Left renal cortex interstitium (tissue), 4 donors: Measurements from ENCODE around the gene WNK1. TPM values are rescaled to one million over a fixed set of nuclear protein-coding genes. Genes with fewer than 3 reads are reported as not detected.
"Not testable (repeated sequence)": the region's sequence is repeated elsewhere in the genome, so short reads cannot be mapped to it uniquely, and the experiment has no call there.

Source experiments
- DNase-seq, 4 donors: peaks; one replicate each; pipeline ENCODE4 v3.0.0-alpha.2; 2013; ENCODE audit warnings: low read depth in 4 of 4, low spot score in 2 of 4, missing footprints in 1 of 4
- polyA plus RNA-seq, 4 donors: library from polyadenylated mRNA; unstranded; fragments of 120-200 nt; gene quantifications; one replicate each; pipeline ENCODE4 v1.2.1, GENCODE V29; 2013; ENCODE audit not compliant: insufficient read length in 4 of 4

The WNK1 gene
- polyA plus RNA-seq, 4 donors: 91.3 to 133 (median 115) TPM

DNA sequence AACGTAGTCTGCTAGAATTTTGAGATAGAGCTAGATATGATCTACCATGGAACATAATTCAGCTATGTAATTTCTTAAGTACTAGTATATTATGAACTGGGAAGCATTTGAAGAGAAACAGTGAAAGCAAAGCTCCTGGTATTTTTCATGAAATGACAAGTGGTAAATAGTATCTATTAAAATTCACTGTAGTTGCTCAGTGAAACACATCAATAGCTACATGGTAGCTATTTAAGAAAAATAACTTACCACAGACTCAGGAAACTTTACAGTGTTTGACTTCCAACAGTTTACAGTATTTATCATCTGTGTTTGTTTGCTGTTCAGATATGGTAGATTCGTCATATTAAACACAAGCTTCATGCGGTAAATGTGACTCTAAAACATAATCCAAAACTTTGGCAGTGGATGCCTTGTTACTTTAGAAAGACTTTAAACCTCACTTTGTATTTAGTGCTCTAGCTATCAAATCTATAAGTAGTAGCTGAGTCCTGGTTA is 25.2 kb downstream of the WNK1 start:
- DNase-seq: no peak

DNA sequence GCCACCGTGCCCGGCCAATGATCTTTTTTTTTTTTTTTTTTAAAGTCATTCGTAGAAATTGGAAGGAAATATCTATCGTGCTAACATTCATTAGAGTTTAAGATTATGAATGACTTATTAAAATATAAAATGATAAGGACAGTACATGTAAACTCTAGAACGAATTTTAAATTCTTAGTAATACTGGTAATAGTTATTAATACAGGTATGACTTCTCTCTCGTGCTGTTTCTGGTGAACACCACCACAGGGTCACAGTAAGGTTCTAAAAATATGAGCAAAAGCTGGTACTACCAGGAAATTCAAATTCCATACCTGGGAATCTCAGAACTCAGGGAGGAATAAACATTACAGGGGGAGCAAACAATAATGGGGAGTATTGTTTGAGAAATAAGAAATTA is 26.2 kb downstream of the WNK1 start:
- DNase-seq: no peak

DNA sequence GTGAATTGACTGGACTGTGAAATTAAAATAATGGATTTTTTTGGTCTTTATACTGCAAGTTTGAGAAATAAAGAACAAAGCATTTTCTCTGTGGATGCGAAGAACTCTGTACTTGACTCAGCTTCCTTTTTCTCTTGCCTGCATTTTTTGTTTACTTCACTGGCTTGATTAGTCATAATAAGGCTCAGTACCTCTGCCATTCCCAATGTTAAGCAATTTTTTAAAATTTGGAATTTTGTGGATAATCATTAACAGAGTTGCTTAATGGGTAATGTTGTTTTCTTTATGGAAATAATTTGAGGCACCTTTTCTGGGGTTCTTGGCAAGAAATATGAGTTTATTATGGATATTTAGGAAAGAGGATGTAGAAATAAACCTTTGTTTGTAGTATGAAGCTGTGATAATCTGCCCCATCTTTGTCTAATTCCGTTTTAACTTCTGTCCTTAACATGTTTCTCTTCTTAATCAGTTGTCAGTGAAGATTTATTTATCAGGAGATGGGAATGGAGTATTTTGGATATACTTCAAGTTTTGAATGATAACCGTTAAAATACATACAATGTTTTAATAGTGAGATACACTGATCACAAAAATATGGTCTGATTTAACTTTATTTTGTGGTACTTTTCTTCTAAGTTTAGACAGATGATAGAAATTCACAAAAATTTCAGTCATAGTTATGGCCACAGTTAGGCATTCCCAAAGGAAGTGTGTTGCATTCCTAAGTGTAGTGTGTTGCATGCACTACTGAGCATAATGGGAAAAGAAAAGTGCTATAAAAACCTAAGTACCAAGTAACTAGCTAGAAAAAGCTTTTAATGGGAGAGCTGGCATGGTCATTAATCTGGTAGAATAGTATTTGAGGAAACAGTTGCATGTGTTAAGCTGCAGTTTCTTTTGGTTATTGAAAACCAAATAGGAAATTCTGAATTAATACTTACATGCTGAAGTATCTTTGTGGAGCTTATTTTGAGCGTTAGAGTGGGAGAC is 27.7 kb downstream of the WNK1 start:
- DNase-seq: peak in 2 of 4 donors; percentile 37

DNA sequence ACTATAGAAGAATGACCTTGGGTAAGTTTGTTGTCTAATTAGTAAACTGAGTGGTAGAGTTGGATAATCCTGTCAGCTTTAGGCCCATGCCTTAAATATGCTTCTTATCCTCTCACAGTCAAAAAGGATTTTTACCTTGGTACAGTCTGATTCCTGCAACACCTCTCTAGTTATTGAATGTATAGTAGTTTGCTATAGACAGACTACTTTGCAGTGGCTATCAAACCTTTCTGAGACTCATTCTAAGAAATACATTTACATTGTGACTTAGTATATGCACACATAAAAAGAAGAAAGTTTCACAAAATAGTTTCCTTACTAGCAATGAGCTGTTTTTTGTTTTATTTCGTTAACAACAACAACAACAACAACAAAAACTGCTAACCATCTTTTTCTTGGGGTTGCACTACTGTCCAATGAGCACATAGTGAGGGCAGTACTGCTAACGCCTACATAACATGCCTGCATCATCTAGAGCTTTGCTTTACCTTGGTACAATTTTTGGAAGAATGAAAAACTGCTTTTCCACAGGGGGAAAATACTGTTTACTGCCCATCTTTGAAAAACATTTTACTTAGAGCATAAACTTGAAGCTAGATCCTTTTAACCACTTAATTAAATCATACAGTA is 28.5 kb downstream of the WNK1 start:
- no peak for DNase-seq

DNA sequence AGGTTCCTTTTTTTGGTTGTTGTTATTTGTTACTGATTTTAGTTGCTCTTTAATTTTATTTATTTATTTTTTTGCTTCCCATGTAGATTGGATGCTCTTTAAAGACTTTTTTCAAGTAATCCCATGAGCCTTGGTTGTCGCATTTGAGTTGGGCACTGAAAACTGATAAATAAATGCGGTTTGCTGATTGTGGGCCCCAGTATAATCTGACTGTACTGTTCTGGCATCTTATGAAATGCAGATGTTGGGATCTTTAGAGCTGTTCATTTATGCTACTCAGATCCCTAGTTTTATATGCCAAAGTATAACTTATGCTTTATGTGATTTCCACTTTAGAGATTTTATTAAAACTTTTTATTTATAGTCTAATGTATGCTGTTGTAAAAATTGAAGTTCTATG is 33.3 kb downstream of the WNK1 start:
- no peak for DNase-seq

DNA sequence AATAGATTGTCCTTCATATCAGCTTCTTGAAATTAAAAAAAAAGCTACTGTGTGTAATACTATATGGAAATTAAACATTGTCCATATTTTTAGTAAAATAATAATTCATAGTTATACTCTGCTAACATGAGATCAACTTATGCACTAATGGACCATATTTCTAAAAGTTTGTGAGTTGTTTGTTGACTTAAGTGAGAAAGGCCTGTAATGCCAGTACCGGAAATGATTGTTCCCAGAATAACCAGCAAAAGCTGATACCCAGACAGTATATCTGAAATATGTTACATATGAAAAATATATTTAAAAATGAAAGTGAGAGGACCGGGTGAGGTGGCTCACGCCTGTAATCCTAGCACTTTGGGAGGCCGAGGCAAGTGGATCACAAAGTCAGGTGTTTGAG is 35.9 kb downstream of the WNK1 start:
- no peak for DNase-seq

DNA sequence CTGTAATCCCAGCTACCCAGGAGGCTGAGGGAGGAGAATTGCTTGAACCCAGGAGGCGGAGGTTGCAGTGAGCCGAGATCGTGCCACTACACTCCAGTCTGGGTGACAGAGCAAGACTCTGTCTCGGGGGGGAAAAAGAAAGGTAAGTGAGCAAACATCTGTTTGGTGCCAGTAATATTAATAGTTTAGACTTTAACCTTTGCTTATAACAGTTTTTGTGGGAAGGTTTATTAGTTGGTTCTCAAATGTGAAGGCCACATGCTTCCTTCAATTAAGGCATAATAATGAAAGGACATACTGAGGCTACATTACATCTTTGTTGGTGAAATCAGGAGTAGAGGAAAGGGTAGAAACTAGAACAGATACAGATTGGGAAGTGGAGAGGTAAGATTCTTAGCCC is 36.4 kb downstream of the WNK1 start:
- DNase-seq: not testable (repeated sequence)

DNA sequence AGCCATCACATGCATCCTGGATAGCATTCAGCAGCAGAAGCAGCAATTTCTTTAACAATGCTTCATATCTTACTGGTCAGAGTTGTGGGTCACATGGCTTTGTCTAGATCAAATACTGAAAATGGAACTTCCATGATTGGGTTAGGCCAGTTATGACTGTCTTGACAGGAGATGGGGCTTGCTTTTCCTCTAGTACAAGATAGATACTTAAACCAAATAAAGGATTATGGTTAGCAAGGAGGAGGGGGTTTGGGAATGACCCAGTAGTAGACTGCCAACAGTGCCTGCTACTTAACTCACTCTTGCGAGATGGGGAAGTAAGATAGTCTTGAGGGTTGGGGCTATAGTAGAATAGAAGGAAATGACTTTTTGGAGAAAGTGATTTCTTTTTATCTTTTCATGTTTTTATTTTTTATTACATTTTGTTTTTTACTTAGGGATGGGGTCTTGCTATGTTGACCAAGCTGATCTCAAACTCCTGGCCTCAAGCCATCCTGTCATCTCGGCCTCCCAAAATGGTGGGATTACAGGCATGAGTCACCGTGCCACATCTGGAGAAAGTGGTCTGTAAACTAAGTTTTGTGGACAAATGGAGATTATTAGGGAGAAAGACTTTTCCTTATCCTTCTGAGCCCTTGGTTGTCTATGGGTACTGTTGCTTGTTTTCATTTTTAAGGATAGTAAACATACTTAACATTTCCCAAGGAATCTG is 37.6 kb downstream of the WNK1 start:
- DNase-seq: no peak

DNA sequence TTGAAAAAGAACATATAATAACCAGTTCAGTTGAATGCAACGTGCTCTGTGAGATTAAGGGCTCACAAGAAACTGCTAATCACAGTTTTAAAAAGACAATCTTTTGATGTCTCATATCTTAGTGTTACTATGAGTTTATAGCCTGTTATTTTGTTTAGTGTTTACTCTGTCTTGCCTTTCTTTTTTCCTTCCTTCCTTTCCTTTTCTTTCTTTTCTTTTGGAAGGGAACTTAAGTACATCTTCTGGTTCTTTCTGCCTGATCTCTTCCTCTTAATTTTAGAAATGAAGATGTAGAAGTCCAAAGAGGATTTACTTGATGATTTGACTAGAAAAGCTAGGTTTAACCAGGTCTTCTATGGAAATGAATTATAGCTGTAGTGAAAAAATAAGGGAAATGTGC is 38.2 kb downstream of the WNK1 start:
- DNase-seq: no peak

DNA sequence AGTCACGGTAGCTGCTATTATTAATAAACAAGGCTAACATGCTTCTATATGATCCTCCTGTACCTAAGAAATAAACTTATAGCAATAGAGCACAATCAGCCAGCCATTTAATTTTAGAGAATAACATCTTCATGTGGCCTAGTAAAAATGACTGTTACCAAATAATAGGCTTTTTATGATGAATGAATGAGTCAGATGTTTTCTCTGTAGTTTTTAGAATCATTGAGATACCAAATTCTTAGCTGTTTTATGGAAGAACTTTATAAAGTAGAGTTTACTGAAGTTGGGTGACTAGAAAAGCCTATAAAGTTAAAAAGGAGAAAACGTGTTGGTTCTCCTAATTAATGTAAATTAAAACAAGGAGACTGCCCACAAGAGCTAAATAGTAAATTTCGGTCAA is 40.7 kb downstream of the WNK1 start:
- no peak for DNase-seq

DNA sequence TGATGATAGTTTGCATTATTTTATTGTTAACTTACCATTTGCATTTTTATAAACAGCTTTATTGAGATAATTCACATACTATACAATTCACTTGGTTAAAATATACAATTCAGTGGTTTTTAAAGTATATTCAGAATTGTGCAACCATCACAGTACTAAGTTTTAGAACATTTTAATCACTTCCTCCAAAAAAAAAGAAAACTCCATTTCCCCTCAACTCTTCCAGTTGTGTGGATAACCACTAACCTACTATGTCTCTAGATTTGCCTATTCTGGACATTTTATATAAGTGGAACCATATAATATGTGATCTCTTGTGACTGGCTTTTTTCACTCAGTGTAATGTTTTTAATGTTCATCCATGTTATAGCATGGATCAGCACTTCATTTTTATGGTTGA is 41.3 kb downstream of the WNK1 start:
- no peak for DNase-seq

DNA sequence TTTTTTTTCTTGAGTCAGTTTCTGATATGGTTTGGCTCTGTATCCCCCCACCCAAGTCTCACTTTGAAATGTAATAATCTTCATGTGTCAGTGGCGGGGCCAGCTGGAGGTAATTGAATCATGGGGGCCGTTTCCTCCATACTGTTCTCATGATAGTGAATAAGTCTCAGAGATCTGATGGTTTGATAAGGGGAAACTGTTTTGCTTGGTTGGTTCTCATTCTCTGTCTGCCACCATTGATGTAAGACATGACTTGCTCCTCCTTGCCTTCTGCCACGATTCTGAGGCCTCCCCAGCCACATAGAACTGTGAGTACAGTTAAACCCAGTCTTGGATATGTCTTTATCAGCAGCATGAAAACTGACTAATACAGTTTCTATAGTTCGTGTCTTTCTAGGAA is 42.9 kb downstream of the WNK1 start:
- DNase-seq: no peak

DNA sequence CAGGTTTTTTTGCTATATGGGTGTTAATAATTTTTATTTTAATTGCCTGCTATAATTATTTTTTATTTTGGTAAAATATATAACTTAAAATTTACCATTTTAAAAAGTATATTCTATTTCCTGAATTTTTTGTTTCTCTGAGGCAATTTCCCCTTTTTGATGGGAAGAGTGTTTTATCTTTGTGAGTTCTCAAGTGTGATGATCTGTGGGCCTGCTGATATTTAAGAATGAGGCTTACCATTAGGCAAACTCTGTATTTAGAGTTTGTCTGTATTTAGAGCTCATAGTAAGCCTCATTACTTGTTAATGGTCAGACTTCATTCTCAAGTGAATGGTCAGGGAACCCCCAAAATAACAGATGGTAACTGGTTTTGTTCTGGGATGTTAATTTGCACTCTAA is 48.0 kb downstream of the WNK1 start:
- DNase-seq: no peak

DNA sequence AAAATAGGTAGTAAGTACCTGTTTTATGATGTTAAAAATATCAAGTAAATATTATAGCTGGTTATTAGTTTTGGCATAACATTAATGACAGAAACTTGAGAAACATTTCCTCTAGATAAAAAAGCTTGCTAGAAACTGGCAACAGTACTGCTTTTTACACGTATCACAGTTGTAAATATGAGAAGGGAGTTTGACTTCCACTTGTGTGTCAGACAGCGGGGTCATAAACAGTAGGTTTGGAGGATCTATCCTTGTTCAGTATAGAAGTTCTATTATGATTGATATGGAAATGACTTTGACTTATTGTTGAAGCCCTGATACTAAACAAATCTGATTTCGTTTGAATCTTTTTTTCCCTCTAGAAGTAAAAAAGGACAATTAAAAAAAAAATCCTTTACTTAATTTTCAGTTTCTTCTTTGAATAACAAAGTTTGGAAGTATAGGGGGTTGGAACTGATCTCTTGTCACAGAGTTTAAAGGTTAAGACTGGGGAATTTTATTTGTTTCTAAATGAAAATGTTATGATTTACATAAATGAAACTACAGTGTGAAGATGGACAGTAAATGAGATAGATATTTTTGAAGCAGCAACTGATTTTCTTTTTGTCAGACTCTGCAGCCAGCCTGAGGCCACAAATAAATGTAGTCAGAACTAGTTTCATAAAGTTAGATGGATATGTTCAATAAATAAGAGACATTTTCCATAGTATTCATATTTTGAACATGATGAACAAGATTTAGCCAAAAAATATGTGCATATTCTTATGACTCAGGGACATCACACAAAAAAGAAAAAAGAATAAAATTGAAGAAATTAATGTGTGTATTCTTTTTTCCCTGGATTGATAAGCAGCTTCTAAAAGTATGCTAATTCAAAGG is 50.1 kb downstream of the WNK1 start:
- no peak for DNase-seq

DNA sequence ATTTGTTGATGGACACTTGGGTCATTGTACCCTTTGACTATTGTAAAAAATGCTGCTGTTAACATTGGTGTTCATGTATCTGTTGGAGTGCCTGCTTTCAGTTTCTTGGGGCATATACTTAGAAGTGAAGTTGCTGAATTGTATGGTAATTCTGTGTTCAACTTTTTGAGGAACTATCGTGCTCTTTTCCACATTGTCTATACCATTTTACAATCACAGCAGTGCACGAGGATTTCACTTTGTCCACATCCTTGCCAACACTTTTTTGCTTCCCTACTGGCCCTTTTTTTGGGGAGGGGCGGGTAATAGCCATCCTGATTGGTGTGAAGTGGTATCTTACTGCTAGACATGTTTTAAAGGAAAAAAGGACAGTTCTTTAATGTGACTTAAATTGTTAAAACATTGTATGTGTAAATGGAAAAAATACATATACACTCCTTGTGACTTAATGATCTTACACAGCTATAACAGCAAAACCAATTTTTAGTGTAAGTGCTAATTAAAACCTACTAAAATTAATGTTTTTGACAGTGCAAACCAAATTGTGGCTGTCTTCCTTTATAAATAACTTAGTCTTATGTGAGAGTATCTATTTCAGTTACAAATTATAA is 52.7 kb downstream of the WNK1 start:
- no peak for DNase-seq

DNA sequence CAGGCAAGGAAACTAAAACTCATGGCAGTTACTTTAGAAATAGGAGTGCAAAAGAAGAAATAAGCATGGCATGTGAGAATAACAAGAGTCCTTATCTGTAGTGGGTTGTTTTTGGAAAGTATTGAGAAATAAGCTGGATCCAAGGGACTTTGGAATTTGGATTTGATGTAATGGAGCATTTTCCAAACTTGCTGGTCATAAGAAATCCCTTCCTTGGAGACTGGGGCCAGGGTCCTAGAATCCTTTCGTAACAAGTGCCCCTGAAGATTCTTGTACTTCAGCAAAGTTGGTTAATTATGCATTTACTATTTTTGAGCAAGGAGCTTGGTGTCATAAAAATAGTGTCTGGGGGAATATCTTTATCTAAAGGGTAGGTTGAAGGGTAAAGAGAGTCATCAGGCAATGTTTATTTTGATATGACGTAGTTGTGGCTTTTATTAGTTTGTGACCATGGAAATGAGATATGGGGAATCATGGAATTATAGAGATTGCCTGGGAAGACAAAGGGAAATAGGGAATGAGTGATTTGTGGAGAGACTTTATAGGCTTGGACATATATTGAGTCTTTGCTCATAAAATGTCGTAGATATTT is 53.9 kb downstream of the WNK1 start:
- no peak for DNase-seq

DNA sequence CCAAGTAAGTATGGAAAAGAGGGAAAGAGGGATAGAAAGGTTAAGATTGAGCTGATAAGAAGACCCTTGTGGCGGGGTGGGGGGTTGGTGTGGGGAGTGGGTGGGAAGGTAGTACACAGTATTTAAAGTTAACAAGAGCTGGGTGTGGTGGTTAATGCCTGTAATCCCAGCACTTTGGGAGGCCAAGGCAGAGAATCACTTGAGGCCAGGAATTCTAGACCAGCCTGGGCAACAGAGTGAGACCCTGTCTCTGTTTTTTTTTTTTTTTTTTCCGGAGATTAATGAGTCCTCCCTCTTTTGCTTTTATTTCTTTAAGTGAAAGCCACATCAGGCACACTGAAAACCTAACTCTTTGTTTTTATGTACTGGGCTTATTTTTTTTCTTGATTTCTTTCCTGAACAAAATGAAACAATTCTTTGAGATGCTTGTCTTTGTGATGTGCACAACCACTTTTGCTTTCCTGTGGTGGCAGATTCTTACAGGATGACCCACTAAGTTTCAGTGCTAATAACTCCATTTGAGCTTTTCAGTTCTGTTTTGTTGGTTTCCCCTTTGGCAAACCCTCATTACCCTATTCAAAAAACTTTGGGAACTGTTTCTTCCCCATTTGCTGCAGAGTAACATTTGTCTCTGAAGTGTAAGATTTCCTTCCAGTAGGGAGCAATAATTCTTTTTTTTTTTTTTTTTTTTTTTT is 54.8 kb downstream of the WNK1 start:
- DNase-seq: no peak

DNA sequence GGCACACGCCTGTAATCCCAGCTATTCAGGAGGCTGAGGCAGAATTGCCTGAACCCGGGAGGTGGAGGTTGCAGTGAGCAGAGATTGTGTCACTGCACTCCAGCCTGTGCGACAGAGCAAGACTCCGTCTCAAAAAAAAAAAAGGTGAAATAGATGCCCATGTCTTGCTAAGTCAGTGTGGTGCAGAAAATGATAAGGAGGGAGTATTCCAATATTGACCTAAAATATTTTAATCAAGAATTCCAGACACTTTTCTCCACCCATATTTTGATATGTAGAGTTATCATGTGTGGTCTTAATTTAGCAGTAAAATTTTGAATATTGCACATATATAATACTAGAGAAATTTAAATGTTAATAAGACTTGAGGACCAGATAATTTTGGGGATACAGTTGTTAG is 57.7 kb downstream of the WNK1 start:
- no peak for DNase-seq
